KOPT-K1 (cell line): ENCODE results near the gene GFRAL.
"Not testable (repeated sequence)": the region's sequence is repeated elsewhere in the genome, so short reads cannot be mapped to it uniquely, and the experiment has no call there.

Source experiments
- H3K27ac ChIP-seq: fragments of 200-600 bp; sonication (generic); 2 replicates; pipeline ENCODE4 v1.5.1; 2016; ENCODE audit warnings: antibody characterized with exemption, mild to moderate bottlenecking, low read depth, low read length; ENCODE audit not compliant: poor library complexity, severe bottlenecking
- H3K36me3 ChIP-seq: fragments of 200-600 bp; sonication (generic); 2 replicates; pipeline ENCODE4 v1.5.1; 2017; ENCODE audit warnings: antibody characterized with exemption, mild to moderate bottlenecking, low read length, moderate library complexity; ENCODE audit not compliant: insufficient read depth
- H3K9me3 ChIP-seq: fragments of 200-600 bp; sonication (generic); 2 replicates; pipeline ENCODE4 v1.5.1; 2017; ENCODE audit warnings: antibody characterized with exemption, low read length, mild to moderate bottlenecking; ENCODE audit not compliant: insufficient read depth, poor library complexity, severe bottlenecking

Gene GFRAL

GRCh38 chr6:55327169-55327568, at the start of gene GFRAL:
GFRAL (plus strand) TSS chr6:55327469; CDS start chr6:55327555, 86 bp downstream.
- Histone ChIP-seq H3K36me3 (no peaks in the 10 kb centered on the region), H3K27ac (no peak within 1 kb of the TSS)

GRCh38 chr6:55277646-55278045, 49.6 kb upstream of the GFRAL start:
- no peak overlapping the region for H3K27ac ChIP-seq
- no peaks in the 10 kb centered on the region for H3K9me3 ChIP-seq
- no peaks in the 10 kb centered on the region for H3K36me3 ChIP-seq

More at GRCh38 chr6:55327169-55327568, at the start of gene GFRAL:
- no peaks in the 10 kb centered on the region for H3K9me3 ChIP-seq

GRCh38 chr6:55281215-55281614, 46.1 kb upstream of the GFRAL start:
- no peaks in the 10 kb centered on the region for H3K9me3 ChIP-seq
- H3K36me3 ChIP-seq = no peaks in the 10 kb centered on the region
- no peak overlapping the region for H3K27ac ChIP-seq

GRCh38 chr6:55282115-55282514, 45.2 kb upstream of the GFRAL start:
- Histone ChIP-seq H3K9me3 (no peaks in the 10 kb centered on the region), H3K27ac (no peak overlapping the region), H3K36me3 (no peaks in the 10 kb centered on the region)

- Histone ChIP-seq H3K9me3 (no peaks in the 10 kb centered on the region), H3K27ac (no peak overlapping the region), H3K36me3 (no peaks in the 10 kb centered on the region)
Observed at GRCh38 chr6:55286824-55287223, 40.4 kb upstream of the GFRAL start.

GRCh38 chr6:55290736-55291135, 36.5 kb upstream of the GFRAL start:
- no peak overlapping the region for H3K27ac ChIP-seq
- no peaks in the 10 kb centered on the region for H3K9me3 ChIP-seq
- no peaks in the 10 kb centered on the region for H3K36me3 ChIP-seq

GRCh38 chr6:55293116-55293515, 34.2 kb upstream of the GFRAL start:
- no peak overlapping the region for H3K27ac ChIP-seq
- no peaks in the 10 kb centered on the region for H3K36me3 ChIP-seq
- no peaks in the 10 kb centered on the region for H3K9me3 ChIP-seq

- not testable (repeated sequence) for H3K27ac ChIP-seq, H3K36me3 ChIP-seq, H3K9me3 ChIP-seq
Observed at GRCh38 chr6:55297214-55297613, 30.1 kb upstream of the GFRAL start.

- no peaks in the 10 kb centered on the region for H3K36me3 ChIP-seq
- no peaks in the 10 kb centered on the region for H3K9me3 ChIP-seq
- no peak overlapping the region for H3K27ac ChIP-seq
Observed at GRCh38 chr6:55299286-55299985, 27.8 kb upstream of the GFRAL start.

- Histone ChIP-seq H3K27ac (no peak overlapping the region), H3K9me3 (no peaks in the 10 kb centered on the region), H3K36me3 (no peaks in the 10 kb centered on the region)
Observed at GRCh38 chr6:55304747-55305146, 22.5 kb upstream of the GFRAL start.

- Histone ChIP-seq H3K27ac (no peak overlapping the region), H3K9me3 (no peaks in the 10 kb centered on the region), H3K36me3 (no peaks in the 10 kb centered on the region)
Observed at GRCh38 chr6:55319961-55320695, 7.1 kb upstream of the GFRAL start.

- H3K27ac ChIP-seq = no peak overlapping the region
- no peaks in the 10 kb centered on the region for H3K9me3 ChIP-seq
Observed at GRCh38 chr6:55320696-55321086, 6.6 kb upstream of the GFRAL start.

GRCh38 chr6:55377150-55377549, 49.9 kb downstream of the GFRAL start:
- no peaks in the 10 kb centered on the region for H3K9me3 ChIP-seq
- H3K36me3 ChIP-seq = no peaks in the 10 kb centered on the region
- H3K27ac ChIP-seq = no peak overlapping the region

More at GRCh38 chr6:55320696-55321086, 6.6 kb upstream of the GFRAL start:
- no peaks in the 10 kb centered on the region for H3K36me3 ChIP-seq

GRCh38 chr6:55379471-55379870, 52.2 kb downstream of the GFRAL start:
- Histone ChIP-seq H3K27ac (no peak overlapping the region), H3K36me3 (no peaks in the 10 kb centered on the region), H3K9me3 (no peaks in the 10 kb centered on the region)

- no peaks in the 10 kb centered on the region for H3K9me3 ChIP-seq
- H3K36me3 ChIP-seq = no peaks in the 10 kb centered on the region
- no peak overlapping the region for H3K27ac ChIP-seq
Observed at GRCh38 chr6:55379895-55380294, 52.6 kb downstream of the GFRAL start.

GRCh38 chr6:55388211-55388610, 60.9 kb downstream of the GFRAL start:
- no peaks in the 10 kb centered on the region for H3K36me3 ChIP-seq
- H3K9me3 ChIP-seq = no peaks in the 10 kb centered on the region
- H3K27ac ChIP-seq = no peak overlapping the region
